Activated naive CD8-positive, alpha-beta T cell treated with anti-CD3 and anti-CD28 coated beads for 36 hours (primary cell): Measurements from ENCODE around the gene PBX1. TPM values are rescaled to one million over a fixed set of nuclear protein-coding genes. Genes with fewer than 3 reads are reported as not detected.
"Not testable (repeated sequence)": the region's sequence is repeated elsewhere in the genome, so short reads cannot be mapped to it uniquely, and the experiment has no call there.

Experiments used
- DNase-seq: peaks from one replicate; pipeline ENCODE4 v3.0.0; 2021
- H3K27ac Mint-ChIP-seq: one replicate; pipeline ENCODE4 v1.8.0; 2022; ENCODE audit warnings: mild to moderate bottlenecking, moderate library complexity, mixed read lengths
- H3K27me3 Mint-ChIP-seq: one replicate; pipeline ENCODE4 v1.8.0; 2022; ENCODE audit warnings: mild to moderate bottlenecking, mixed read lengths
- H3K36me3 Mint-ChIP-seq: one replicate; pipeline ENCODE4 v1.8.0; 2021; ENCODE audit warnings: mild to moderate bottlenecking, mixed read lengths
- H3K4me1 Mint-ChIP-seq: one replicate; pipeline ENCODE4 v1.8.0; 2021; ENCODE audit warnings: mixed read lengths
- H3K4me3 Mint-ChIP-seq: one replicate; pipeline ENCODE4 v1.8.0; 2022; ENCODE audit warnings: mild to moderate bottlenecking, moderate library complexity, mixed read lengths
- H3K9me3 Mint-ChIP-seq: one replicate; pipeline ENCODE4 v1.8.0; 2022; ENCODE audit warnings: mixed read lengths
- total RNA-seq, 2 experiments: library from RNA; stranded (reverse); gene quantifications; one replicate each; pipeline ENCODE4 v1.2.3, GENCODE V29; 2021

The PBX1 gene
- total RNA-seq, 2 experiments from 2014 or later: 0.04 TPM; not detected in 1

- Mint-ChIP-seq H3K36me3 (no peaks in the 10 kb centered on the region), H3K27me3 (no peaks in the 10 kb centered on the region), H3K9me3 (no peaks in the 10 kb centered on the region), H3K4me3 (no peak overlapping the region), H3K4me1 (no peaks in the 10 kb centered on the region), H3K27ac (no peak overlapping the region)
- no peak for DNase-seq
These were observed 86.0 kb downstream of the PBX1 start for GRCh38 chr1:164644774-164645644.

DNA sequence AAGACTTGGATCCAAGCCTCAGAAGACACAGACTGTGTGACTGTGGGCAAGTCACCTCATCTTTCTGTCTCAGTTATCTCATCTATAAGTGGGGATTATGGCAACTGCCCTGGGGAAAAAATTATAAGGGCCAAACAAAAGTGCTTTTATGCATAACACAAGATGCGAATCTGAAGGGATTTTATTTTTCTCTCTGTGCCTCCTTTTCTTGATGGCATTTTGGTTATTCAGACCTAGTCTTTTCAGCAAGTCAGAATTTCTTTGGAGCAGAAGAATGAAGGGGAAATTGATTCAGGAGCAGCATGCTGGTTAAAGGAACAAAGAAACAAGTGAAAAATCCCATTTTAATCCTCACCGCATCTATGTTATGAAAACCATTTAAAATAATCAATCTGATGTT, 86.9 kb downstream of the PBX1 start:
- Mint-ChIP-seq H3K27me3 (peaks cover 4% of the 10 kb centered on the region), H3K9me3 (no peaks in the 10 kb centered on the region), H3K36me3 (no peaks in the 10 kb centered on the region), H3K4me1 (no peaks in the 10 kb centered on the region), H3K27ac (no peak overlapping the region), H3K4me3 (no peak overlapping the region)
- DNase-seq: no peak

DNA sequence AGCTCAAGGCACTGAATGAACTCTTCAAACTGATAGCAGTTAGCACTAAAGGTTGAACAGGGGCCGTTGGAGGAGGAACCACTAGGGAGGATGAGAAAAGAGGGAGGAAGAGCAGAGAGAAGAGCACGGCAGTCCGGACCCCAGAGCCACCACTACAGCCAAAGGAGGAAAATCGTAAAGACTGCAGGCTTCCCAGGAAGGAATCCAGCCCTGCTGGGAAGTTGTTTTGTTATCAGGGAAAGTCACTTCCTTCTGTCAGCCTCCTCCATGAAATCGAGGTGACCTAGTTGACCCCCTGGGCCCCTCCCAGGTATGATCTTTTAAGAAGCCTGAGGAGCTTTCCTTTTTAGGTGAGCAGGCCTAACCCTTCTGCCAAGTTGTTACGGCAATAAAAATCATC, 88.2 kb downstream of the PBX1 start:
- no peak overlapping the region for H3K4me3 Mint-ChIP-seq
- H3K27ac Mint-ChIP-seq: no peak overlapping the region
- no peaks in the 10 kb centered on the region for H3K36me3 Mint-ChIP-seq
- H3K9me3 Mint-ChIP-seq: no peaks in the 10 kb centered on the region
- DNase-seq: no peak
- H3K4me1 Mint-ChIP-seq: peaks cover 1% of the 10 kb centered on the region
- H3K27me3 Mint-ChIP-seq: peaks cover 14% of the 10 kb centered on the region

- Mint-ChIP-seq H3K4me1 (peaks cover 1% of the 10 kb centered on the region), H3K36me3 (no peaks in the 10 kb centered on the region), H3K27me3 (peaks cover 14% of the 10 kb centered on the region), H3K9me3 (no peaks in the 10 kb centered on the region), H3K4me3 (no peak overlapping the region), H3K27ac (no peak overlapping the region)
- no peak for DNase-seq
These were observed 89.7 kb downstream of the PBX1 start for GRCh38 chr1:164648636-164649035.

DNA sequence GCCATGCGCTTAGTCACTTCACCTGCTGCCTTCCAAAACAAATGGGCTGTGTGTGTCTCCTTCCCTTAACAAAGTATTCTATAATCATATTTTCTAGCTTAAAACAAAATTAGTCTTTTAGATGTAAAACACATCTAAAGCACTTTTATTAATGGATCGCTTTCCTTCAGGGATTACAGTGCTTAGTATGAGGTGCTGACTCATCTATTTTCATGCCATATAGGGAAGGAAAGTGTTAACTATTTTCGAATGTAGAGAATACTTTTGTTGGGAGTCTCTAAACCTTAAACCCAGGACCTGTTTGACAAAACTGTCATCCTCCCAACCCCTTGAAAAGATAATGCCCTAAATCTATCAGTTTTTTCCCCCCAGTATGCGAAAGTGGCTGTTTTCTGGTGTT, 90.2 kb downstream of the PBX1 start:
- peaks cover 1% of the 10 kb centered on the region for H3K4me1 Mint-ChIP-seq
- H3K9me3 Mint-ChIP-seq: no peaks in the 10 kb centered on the region
- H3K27ac Mint-ChIP-seq: no peak overlapping the region
- no peak for DNase-seq
- peaks cover 17% of the 10 kb centered on the region for H3K27me3 Mint-ChIP-seq
- H3K36me3 Mint-ChIP-seq: no peaks in the 10 kb centered on the region
- no peak overlapping the region for H3K4me3 Mint-ChIP-seq

GRCh38 chr1:164650531-164650930, 91.5 kb downstream of the PBX1 start:
- Mint-ChIP-seq H3K27me3 (peaks cover 17% of the 10 kb centered on the region), H3K9me3 (no peaks in the 10 kb centered on the region), H3K4me3 (no peak overlapping the region), H3K4me1 (peaks cover 1% of the 10 kb centered on the region), H3K27ac (no peak overlapping the region), H3K36me3 (no peaks in the 10 kb centered on the region)
- no peak for DNase-seq

- Mint-ChIP-seq H3K4me1 (peaks cover 1% of the 10 kb centered on the region), H3K27ac (no peak overlapping the region), H3K27me3 (peaks cover 17% of the 10 kb centered on the region), H3K36me3 (no peaks in the 10 kb centered on the region), H3K9me3 (no peaks in the 10 kb centered on the region), H3K4me3 (no peak overlapping the region)
- peak; percentile 2 for DNase-seq
These were observed 92.5 kb downstream of the PBX1 start for GRCh38 chr1:164651351-164651951.

GRCh38 chr1:164652969-164653368, 94.0 kb downstream of the PBX1 start:
- not testable (repeated sequence) for H3K4me3 Mint-ChIP-seq

DNA sequence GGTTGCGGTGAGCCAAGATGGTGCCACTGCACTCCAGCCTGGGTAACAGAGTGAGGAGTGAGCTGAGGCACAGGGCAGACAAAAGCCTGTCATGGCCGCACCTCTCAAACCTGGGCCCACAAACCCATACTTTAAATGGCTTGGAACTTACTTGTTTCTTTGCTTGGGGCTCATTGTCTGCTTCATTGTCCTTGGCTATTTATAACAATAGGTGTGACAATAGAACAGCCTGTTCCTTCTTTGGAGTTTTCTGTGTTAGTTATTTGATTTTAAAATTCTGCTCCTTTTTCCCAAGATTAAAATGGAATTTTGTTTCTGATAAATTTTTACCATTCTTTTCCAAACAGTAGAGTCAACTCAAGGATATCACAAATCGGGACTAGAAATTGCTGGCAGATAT, 94.7 kb downstream of the PBX1 start:
- H3K36me3 Mint-ChIP-seq: no peaks in the 10 kb centered on the region
- H3K4me1 Mint-ChIP-seq: peaks cover 1% of the 10 kb centered on the region
- no peak overlapping the region for H3K4me3 Mint-ChIP-seq
- no peaks in the 10 kb centered on the region for H3K9me3 Mint-ChIP-seq
- H3K27me3 Mint-ChIP-seq: peaks cover 17% of the 10 kb centered on the region
- no peak overlapping the region for H3K27ac Mint-ChIP-seq
- no peak for DNase-seq

More at GRCh38 chr1:164652969-164653368, 94.0 kb downstream of the PBX1 start:
- H3K27me3 Mint-ChIP-seq: peaks cover 17% of the 10 kb centered on the region
- not testable (repeated sequence) for H3K36me3 Mint-ChIP-seq, H3K27ac Mint-ChIP-seq, DNase-seq, H3K4me1 Mint-ChIP-seq, H3K9me3 Mint-ChIP-seq

DNA sequence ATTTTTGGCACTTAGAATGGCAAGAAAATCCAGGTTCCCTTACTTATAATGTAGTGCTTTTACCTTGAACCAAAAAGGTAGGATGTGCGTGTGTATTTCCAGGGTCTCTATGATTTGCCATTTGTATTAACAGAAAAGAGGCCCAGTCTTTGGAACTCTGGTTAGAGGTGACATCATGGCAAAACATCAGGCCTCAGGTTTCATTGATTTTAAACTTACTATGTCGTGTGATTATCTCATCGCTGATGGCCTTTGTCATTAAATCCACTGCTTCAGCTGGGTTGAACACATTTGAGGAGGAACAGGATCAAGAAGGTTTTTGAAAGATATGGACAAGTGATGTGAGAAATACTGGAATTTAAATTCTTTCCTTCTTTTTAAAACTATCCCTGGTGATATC, 95.2 kb downstream of the PBX1 start:
- DNase-seq: no peak
- no peak overlapping the region for H3K27ac Mint-ChIP-seq
- no peak overlapping the region for H3K4me3 Mint-ChIP-seq
- H3K36me3 Mint-ChIP-seq: no peaks in the 10 kb centered on the region
- peaks cover 17% of the 10 kb centered on the region for H3K27me3 Mint-ChIP-seq
- H3K4me1 Mint-ChIP-seq: peaks cover 1% of the 10 kb centered on the region
- no peaks in the 10 kb centered on the region for H3K9me3 Mint-ChIP-seq

DNA sequence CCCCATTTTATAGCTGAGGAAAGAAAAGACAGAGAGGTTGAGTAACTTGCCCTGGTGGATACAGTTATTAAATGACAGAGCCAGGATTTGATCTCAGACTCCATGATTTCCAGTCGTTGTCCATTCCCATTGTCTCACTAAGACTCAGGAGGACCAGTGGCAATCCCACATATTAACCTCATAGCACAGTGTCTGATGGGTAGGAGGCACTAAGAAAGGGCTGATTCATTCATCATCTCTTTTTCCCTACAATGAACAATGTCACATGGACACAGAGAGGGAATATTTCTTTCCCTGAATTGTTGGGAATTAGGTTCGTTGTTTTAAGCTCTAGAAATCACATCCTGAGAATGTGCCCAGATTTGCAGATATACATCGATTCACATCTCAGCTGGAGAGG, 99.9 kb downstream of the PBX1 start:
- Mint-ChIP-seq H3K4me3 (no peak overlapping the region), H3K36me3 (no peaks in the 10 kb centered on the region), H3K9me3 (no peaks in the 10 kb centered on the region)

GRCh38 chr1:164659621-164660411, 100.8 kb downstream of the PBX1 start:
- Mint-ChIP-seq H3K27me3 (no peaks in the 10 kb centered on the region), H3K4me1 (peaks cover 7% of the 10 kb centered on the region), H3K27ac (no peak overlapping the region), H3K4me3 (no peak overlapping the region), H3K36me3 (no peaks in the 10 kb centered on the region), H3K9me3 (no peaks in the 10 kb centered on the region)
- no peak for DNase-seq

More for the DNA sequence above, 99.9 kb downstream of the PBX1 start:
- Mint-ChIP-seq H3K4me1 (peaks cover 7% of the 10 kb centered on the region), H3K27me3 (peaks cover 1% of the 10 kb centered on the region), H3K27ac (no peak overlapping the region)
- no peak for DNase-seq

GRCh38 chr1:164660412-164660772, 101.4 kb downstream of the PBX1 start:
- H3K4me1 Mint-ChIP-seq: peaks cover 7% of the 10 kb centered on the region
- H3K36me3 Mint-ChIP-seq: no peaks in the 10 kb centered on the region
- no peak overlapping the region for H3K4me3 Mint-ChIP-seq
- no peak for DNase-seq
- H3K27ac Mint-ChIP-seq: no peak overlapping the region
- no peaks in the 10 kb centered on the region for H3K9me3 Mint-ChIP-seq
- H3K27me3 Mint-ChIP-seq: no peaks in the 10 kb centered on the region

GRCh38 chr1:164660775-164661174, 101.8 kb downstream of the PBX1 start:
- Mint-ChIP-seq H3K27ac (no peak overlapping the region), H3K9me3 (no peaks in the 10 kb centered on the region), H3K4me3 (no peak overlapping the region), H3K4me1 (peaks cover 7% of the 10 kb centered on the region), H3K27me3 (no peaks in the 10 kb centered on the region), H3K36me3 (no peaks in the 10 kb centered on the region)
- no peak for DNase-seq

GRCh38 chr1:164662462-164662861, 103.5 kb downstream of the PBX1 start:
- H3K4me3 Mint-ChIP-seq: no peak overlapping the region
- no peaks in the 10 kb centered on the region for H3K27me3 Mint-ChIP-seq
- no peak for DNase-seq
- H3K9me3 Mint-ChIP-seq: no peaks in the 10 kb centered on the region
- H3K36me3 Mint-ChIP-seq: no peaks in the 10 kb centered on the region
- no peak overlapping the region for H3K27ac Mint-ChIP-seq
- peaks cover 7% of the 10 kb centered on the region for H3K4me1 Mint-ChIP-seq
